ENCODE results near the gene TMEM208.

- TF ChIP-seq, protein P1, sequence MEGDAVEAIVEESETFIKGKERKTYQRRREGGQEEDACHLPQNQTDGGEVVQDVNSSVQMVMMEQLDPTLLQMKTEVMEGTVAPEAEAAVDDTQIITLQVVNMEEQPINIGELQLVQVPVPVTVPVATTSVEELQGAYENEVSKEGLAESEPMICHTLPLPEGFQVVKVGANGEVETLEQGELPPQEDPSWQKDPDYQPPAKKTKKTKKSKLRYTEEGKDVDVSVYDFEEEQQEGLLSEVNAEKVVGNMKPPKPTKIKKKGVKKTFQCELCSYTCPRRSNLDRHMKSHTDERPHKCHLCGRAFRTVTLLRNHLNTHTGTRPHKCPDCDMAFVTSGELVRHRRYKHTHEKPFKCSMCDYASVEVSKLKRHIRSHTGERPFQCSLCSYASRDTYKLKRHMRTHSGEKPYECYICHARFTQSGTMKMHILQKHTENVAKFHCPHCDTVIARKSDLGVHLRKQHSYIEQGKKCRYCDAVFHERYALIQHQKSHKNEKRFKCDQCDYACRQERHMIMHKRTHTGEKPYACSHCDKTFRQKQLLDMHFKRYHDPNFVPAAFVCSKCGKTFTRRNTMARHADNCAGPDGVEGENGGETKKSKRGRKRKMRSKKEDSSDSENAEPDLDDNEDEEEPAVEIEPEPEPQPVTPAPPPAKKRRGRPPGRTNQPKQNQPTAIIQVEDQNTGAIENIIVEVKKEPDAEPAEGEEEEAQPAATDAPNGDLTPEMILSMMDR (IDR thresholded peaks at IDR 0.05): no peak
- TF ChIP-seq POLR2A (IDR thresholded peaks at IDR 0.05): no peak
These were observed 15.3 kb downstream of the TMEM208 start for GRCh38 chr16:67242138-67242730.

Measured in Peyer's patch (tissue), 4 donors.